ENCODE measurements around the gene ZFTA.

DNA sequence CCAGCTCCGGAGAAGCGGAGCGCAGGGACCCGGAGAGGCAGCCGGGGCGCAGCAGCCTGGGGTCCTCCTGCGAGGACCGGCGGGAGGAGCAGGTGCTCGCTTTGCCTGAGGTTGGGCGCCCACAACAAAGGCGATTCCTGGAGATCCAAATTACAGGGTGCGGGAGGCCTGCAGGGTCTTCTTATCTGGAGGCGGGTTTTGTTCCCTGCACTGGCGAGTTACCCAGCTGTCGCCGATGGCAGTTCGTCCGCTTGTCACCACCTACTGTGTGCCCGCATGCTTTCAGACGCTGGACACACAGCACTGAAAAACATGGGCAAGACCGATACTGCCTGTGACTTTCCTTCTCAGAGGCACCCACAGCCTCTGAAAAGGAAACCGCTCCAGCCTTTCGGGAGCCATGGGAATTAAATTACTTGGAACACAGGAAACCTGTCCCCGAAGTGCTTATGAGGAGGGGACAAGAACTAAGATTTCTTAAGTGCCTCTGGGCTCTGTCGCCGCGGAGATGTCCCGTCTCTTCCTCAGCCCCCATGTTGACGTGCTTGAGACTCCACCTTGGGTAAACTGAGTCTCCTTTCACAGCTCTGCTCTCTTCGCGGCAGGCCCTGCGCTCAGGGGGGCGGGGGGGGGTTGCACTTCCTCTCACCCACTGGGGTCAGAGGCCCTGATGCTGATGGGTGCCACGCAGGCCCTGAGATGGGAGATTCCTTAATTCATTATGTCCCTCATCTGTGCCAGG is 1.3 kb upstream of the ZFTA start:
- TF ChIP-seq, protein P1, sequence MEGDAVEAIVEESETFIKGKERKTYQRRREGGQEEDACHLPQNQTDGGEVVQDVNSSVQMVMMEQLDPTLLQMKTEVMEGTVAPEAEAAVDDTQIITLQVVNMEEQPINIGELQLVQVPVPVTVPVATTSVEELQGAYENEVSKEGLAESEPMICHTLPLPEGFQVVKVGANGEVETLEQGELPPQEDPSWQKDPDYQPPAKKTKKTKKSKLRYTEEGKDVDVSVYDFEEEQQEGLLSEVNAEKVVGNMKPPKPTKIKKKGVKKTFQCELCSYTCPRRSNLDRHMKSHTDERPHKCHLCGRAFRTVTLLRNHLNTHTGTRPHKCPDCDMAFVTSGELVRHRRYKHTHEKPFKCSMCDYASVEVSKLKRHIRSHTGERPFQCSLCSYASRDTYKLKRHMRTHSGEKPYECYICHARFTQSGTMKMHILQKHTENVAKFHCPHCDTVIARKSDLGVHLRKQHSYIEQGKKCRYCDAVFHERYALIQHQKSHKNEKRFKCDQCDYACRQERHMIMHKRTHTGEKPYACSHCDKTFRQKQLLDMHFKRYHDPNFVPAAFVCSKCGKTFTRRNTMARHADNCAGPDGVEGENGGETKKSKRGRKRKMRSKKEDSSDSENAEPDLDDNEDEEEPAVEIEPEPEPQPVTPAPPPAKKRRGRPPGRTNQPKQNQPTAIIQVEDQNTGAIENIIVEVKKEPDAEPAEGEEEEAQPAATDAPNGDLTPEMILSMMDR (IDR thresholded peaks at IDR 0.05; ENCODE audit: low read depth, low read length): no peak
- TF ChIP-seq POLR2A (IDR thresholded peaks at IDR 0.05; ENCODE audit: extremely low read depth, insufficient read length): no peak

All from NB4 (cell line).